BLaER1 (cell line): Measurements from ENCODE around the gene NOTCH3.
A peak's percentile ranks its signal among the peaks of the same experiment; 100 is the strongest.

Source experiments
- H3K27ac ChIP-seq: shearing (Covaris generic); formaldehyde crosslinking; 2 replicates; pipeline ENCODE4 v1.8.1; 2022
- H3K27me3 ChIP-seq: shearing (Covaris generic); formaldehyde crosslinking; 2 replicates; pipeline ENCODE4 v1.8.1; 2022
- H3K36me3 ChIP-seq: shearing (Covaris generic); formaldehyde crosslinking; 2 replicates; pipeline ENCODE4 v1.8.1; 2022
- H3K4me1 ChIP-seq: shearing (Covaris generic); formaldehyde crosslinking; 2 replicates; pipeline ENCODE4 v1.8.1; 2022
- H3K4me2 ChIP-seq: shearing (Covaris generic); formaldehyde crosslinking; 2 replicates; pipeline ENCODE4 v1.8.1; 2022
- H3K4me3 ChIP-seq: shearing (Covaris generic); formaldehyde crosslinking; 2 replicates; pipeline ENCODE4 v1.8.1; 2022
- H3K9ac ChIP-seq: shearing (Covaris generic); formaldehyde crosslinking; 2 replicates; pipeline ENCODE4 v1.8.1; 2022
- H3K9me3 ChIP-seq: shearing (Covaris generic); formaldehyde crosslinking; 2 replicates; pipeline ENCODE4 v1.8.1; 2022
- H4K20me1 ChIP-seq: shearing (Covaris generic); formaldehyde crosslinking; 2 replicates; pipeline ENCODE4 v1.8.1; 2022
- Cebpa-rat ChIP-seq: shearing (Covaris generic); IDR thresholded peaks from 2 replicates; pipeline ENCODE4 v1.8.1; 2022

Gene NOTCH3

GRCh38 chr19:15200553-15201364 lies at the start of gene NOTCH3:
NOTCH3 (minus strand) TSS chr19:15200995; CDS start chr19:15200905, 90 bp downstream.
- H3K4me3 ChIP-seq: peak within 1 kb of the TSS; percentile 96
- no peaks in the 10 kb centered on the region for H3K27me3 ChIP-seq
- peaks cover 7% of the 10 kb centered on the region; the same call in 1 of the 2 replicates for H3K36me3 ChIP-seq
- peak within 1 kb of the TSS; percentile 92 for H3K9ac ChIP-seq
- peak within 1 kb of the TSS; percentile 94 for H3K27ac ChIP-seq
- H4K20me1 ChIP-seq: peaks cover 33% of the 10 kb centered on the region
- no peaks in the 10 kb centered on the region for H3K9me3 ChIP-seq
- H3K4me2 ChIP-seq: peak within 1 kb of the TSS; percentile 95
- no peak for TF ChIP-seq Cebpa-rat
- H3K4me1 ChIP-seq: peaks cover 54% of the 10 kb centered on the region

DNA sequence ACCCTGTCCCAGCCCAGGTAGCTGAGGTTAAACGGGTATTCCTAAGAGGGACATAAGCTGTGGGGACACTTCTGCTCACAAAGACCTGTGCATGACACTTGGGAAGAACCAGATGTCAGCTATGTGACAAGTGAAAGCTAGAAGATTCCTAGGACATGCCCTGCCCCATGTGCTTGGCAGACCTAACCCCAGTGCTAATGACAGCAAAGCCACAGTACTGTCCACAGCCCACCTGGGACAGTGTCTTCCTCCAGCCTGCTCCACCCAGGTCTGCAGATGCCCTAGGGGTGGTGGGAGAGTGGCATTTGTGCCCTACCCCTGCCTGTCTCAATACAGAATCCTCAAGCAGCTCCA lies 49.8 kb upstream of the NOTCH3 start:
- no peaks in the 10 kb centered on the region for H3K27me3 ChIP-seq
- H3K4me3 ChIP-seq: no peak overlapping the region
- H3K27ac ChIP-seq: peak overlapping the region; percentile 80
- H4K20me1 ChIP-seq: peaks cover 100% of the 10 kb centered on the region
- peaks cover 100% of the 10 kb centered on the region for H3K4me1 ChIP-seq
- no peak for TF ChIP-seq Cebpa-rat
- H3K9ac ChIP-seq: peak overlapping the region; percentile 21; the same call in 1 of the 2 replicates
- H3K36me3 ChIP-seq: peaks cover 88% of the 10 kb centered on the region
- peak overlapping the region; percentile 96 for H3K4me2 ChIP-seq
- no peaks in the 10 kb centered on the region for H3K9me3 ChIP-seq

- H3K27me3 ChIP-seq: no peaks in the 10 kb centered on the region
- H3K4me3 ChIP-seq: no peak overlapping the region
- H3K27ac ChIP-seq: peak overlapping the region; percentile 80
- peaks cover 88% of the 10 kb centered on the region for H3K36me3 ChIP-seq
- H3K4me1 ChIP-seq: peaks cover 100% of the 10 kb centered on the region
- peaks cover 100% of the 10 kb centered on the region for H4K20me1 ChIP-seq
- peak overlapping the region; percentile 96 for H3K4me2 ChIP-seq
- no peaks in the 10 kb centered on the region for H3K9me3 ChIP-seq
- no peak for TF ChIP-seq Cebpa-rat
- H3K9ac ChIP-seq: peak overlapping the region; percentile 75; the same call in 1 of the 2 replicates
Measured at GRCh38 chr19:15249972-15250639, 49.3 kb upstream of the NOTCH3 start.

- no peak for TF ChIP-seq Cebpa-rat
- Histone ChIP-seq H3K9ac (peak overlapping the region; percentile 75; the same call in 1 of the 2 replicates), H3K4me2 (peak overlapping the region; percentile 96), H3K27ac (peak overlapping the region; percentile 80), H3K4me3 (no peak overlapping the region), H4K20me1 (peaks cover 100% of the 10 kb centered on the region), H3K27me3 (no peaks in the 10 kb centered on the region), H3K9me3 (no peaks in the 10 kb centered on the region), H3K36me3 (peaks cover 88% of the 10 kb centered on the region), H3K4me1 (peaks cover 100% of the 10 kb centered on the region)
Measured at GRCh38 chr19:15249528-15249874, 48.7 kb upstream of the NOTCH3 start.

GRCh38 chr19:15248648-15249527 lies 48.1 kb upstream of the NOTCH3 start:
- H3K27ac ChIP-seq: peak overlapping the region; percentile 80

DNA sequence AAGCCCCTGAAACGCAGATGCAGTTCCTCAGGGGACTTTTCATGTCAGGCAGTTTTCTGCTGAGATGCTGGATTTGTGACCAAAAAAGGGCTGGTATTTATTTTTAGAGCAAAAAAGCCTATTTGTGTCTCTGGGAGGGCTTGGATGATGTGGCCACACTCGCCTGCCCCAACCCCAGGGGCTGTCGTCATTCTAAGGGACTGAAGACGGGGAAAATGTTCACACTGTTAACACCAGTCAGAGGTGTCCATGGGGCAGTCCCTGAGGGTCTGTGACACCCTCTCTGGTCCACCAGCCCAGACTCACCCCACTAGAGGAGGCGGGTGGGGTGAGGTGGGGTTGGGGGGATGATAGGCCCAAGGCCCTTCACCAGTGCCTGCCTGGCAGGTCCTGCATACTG lies 47.3 kb upstream of the NOTCH3 start:
- Histone ChIP-seq H3K4me1 (peaks cover 94% of the 10 kb centered on the region), H3K36me3 (peaks cover 87% of the 10 kb centered on the region), H3K9me3 (no peaks in the 10 kb centered on the region), H3K4me3 (peak overlapping the region; percentile 32; the same call in 1 of the 2 replicates), H3K27me3 (no peaks in the 10 kb centered on the region), H3K4me2 (peak overlapping the region; percentile 96), H3K9ac (peak overlapping the region; percentile 75), H4K20me1 (peaks cover 94% of the 10 kb centered on the region), H3K27ac (peak overlapping the region; percentile 80)
- no peak for TF ChIP-seq Cebpa-rat

More at GRCh38 chr19:15248648-15249527, 48.1 kb upstream of the NOTCH3 start:
- H4K20me1 ChIP-seq: peaks cover 97% of the 10 kb centered on the region
- TF ChIP-seq Cebpa-rat: no peak
- no peaks in the 10 kb centered on the region for H3K27me3 ChIP-seq
- peaks cover 97% of the 10 kb centered on the region for H3K4me1 ChIP-seq
- 0 out of 2 replicates have a peak overlapping the region, but pooled peaks have one; percentile 32 for H3K4me3 ChIP-seq
- H3K9me3 ChIP-seq: no peaks in the 10 kb centered on the region
- H3K36me3 ChIP-seq: peaks cover 87% of the 10 kb centered on the region
- H3K4me2 ChIP-seq: peak overlapping the region; percentile 96
- H3K9ac ChIP-seq: peak overlapping the region; percentile 75

GRCh38 chr19:15247107-15248014 lies 46.6 kb upstream of the NOTCH3 start:
- peaks cover 86% of the 10 kb centered on the region for H3K4me1 ChIP-seq
- peak overlapping the region; percentile 80 for H3K27ac ChIP-seq
- TF ChIP-seq Cebpa-rat: no peak
- H3K36me3 ChIP-seq: peaks cover 83% of the 10 kb centered on the region
- peak overlapping the region; percentile 32 for H3K4me3 ChIP-seq
- H3K9me3 ChIP-seq: no peaks in the 10 kb centered on the region
- peaks cover 89% of the 10 kb centered on the region for H4K20me1 ChIP-seq
- no peaks in the 10 kb centered on the region for H3K27me3 ChIP-seq
- peak overlapping the region; percentile 75 for H3K9ac ChIP-seq
- H3K4me2 ChIP-seq: peak overlapping the region; percentile 96

- Histone ChIP-seq H4K20me1 (peaks cover 89% of the 10 kb centered on the region), H3K9ac (peak overlapping the region; percentile 75), H3K4me2 (peak overlapping the region; percentile 96), H3K36me3 (peaks cover 85% of the 10 kb centered on the region), H3K27me3 (no peaks in the 10 kb centered on the region), H3K27ac (peak overlapping the region; percentile 80), H3K4me1 (peaks cover 74% of the 10 kb centered on the region), H3K4me3 (no peak overlapping the region), H3K9me3 (no peaks in the 10 kb centered on the region)
- no peak for TF ChIP-seq Cebpa-rat
Measured at GRCh38 chr19:15246198-15246481, 45.3 kb upstream of the NOTCH3 start.
